ENCODE measurements around the gene TMEM223. TPM values are rescaled to one million over a fixed set of nuclear protein-coding genes. Genes with fewer than 3 reads are reported as not detected.
"Not testable (repeated sequence)": the region's sequence is repeated elsewhere in the genome, so short reads cannot be mapped to it uniquely, and the experiment has no call there.

The TMEM223 gene
- total RNA-seq, 1 donor from 2014 or later = 14.7 TPM

DNA sequence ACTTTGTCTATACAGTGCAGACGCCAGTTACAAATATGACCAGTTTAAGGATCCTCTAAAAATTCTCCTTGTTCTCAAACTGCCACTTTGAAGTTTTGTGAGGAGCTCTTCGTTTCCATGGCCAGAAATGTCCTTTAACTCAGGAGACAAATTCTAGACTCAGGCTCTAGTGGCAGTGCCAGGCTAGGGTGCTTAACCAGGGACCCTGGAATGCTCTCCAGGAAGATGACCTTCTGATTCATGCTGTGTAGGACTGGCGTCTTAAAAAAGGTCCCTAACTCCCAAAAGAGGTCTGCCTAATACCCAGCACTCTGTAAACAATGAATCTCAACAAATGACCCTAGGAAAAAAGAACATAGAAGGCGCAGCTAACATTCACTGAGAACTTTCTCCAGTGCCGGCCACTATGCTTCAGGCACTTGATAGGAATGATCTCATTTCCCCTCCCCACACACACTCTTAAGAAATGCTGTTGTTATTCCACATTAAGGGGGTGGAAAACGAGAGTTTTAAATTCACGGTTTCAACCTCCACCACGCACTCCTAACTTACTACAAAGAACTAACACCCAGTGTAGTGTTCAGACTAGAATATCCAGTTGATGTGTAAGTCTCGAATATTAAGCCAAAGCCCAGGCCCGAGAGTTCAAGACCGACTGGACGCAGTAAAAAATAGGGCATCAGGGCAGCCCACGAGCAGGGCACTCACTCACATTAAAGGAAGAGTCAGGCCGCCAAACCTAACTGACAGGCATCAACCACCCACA is 12.7 kb upstream of the TMEM223 start:
- no peak for FAIRE-seq
- no peak for DNase-seq (ENCODE audit: low spot score in 2 of 2)

DNA sequence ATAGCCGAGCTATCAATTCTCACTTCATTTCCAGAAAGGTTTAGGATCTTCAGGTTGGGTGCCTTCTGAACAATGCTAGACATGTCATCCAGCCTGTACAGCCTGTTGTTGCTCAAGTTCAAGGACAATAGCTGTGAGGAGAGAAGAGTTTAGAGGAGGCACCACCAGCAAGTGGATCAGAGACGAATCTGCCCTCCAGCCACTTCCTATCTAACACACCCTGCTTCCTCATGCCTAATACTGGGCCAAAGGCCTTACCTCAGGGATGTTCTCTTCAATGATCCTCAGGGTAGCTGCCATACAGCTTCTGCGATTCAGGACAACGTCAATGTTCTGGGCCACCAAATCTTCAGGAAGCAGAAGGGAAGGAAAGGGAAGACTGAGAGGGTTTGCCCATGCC is 9.3 kb upstream of the TMEM223 start:
- FAIRE-seq = no peak
- no peak for DNase-seq (ENCODE audit: low spot score in 2 of 2)

DNA sequence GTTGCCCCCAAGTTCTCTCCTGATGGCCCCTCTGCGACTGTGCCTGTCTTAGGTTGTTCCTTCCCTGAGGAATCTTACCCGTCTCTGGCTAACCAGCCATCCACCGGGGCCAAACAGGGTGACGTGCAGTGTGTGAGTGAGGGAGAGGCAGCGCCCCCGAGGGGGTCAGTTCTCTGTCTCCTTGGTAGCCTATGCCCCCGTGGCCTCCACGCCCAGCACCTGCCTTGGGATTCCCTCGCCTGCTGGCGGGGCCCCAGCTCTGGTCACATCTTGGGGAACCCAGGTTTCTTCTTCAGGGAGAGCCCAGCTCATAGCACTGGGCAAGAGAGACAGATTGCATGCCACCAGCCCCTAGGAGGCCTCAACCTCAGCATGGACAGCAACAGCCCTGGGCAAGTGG is 7.7 kb upstream of the TMEM223 start:
- FAIRE-seq (no peak), DNase-seq (ENCODE audit: low spot score in 2 of 2) (no peak)

DNA sequence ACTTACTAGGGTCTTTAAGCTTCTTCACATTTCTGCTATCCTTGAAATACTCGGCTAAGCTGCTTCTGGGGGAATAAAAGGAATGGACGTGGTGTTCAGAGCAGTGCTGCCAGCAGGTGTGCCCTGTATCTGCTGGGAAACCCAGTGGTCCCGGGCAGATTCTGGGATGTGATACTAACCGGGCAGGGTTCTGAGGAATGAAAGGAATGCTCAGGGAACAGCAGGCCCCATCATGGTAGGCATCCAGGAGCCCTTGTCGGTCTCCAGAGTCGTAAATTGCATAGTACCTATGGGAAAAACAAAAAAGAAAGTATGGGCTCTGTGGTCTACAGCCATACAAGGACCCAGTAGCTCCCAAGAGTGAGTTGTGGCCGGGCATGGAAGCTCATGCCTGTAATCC is 4.5 kb upstream of the TMEM223 start:
- no peak for DNase-seq (ENCODE audit: low spot score in 2 of 2)
- FAIRE-seq = no peak

DNA sequence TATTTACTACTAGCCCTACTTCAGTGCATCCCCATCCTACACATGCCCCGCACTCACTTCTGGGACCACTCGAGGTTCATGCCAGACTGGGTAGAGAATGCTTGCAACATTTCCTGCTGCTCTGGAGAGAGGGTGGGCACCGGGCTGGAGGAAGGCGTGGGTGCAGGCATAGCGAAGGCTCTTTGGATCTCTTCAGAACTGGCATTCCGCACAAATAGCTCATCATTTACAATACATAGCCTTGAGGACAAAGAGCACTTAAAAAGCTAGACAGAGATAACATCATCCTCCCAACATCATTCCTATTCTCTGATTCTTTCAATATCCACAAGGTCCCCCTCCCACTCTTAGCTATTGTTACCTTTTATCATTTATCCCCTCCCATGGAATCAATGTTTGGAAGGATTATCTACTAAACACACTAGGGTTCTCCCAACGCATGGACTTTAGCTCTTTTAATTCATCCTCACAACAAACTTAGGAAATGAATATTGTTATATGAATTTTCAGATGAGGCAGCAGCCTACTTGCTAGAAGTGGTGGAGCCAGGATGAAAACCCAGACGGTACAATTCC is 2.5 kb upstream of the TMEM223 start:
- DNase-seq (ENCODE audit: low spot score in 2 of 2) (no peak), FAIRE-seq (no peak)

GRCh38 chr11:62792202-62792575 is 383 bp upstream of the TMEM223 start:
- FAIRE-seq (no peak), DNase-seq (ENCODE audit: low spot score in 2 of 2) (no peak)

GRCh38 chr11:62789576-62789975 is 2.2 kb downstream of the TMEM223 start:
- FAIRE-seq (no peak), DNase-seq (ENCODE audit: low spot score in 2 of 2) (no peak)

DNA sequence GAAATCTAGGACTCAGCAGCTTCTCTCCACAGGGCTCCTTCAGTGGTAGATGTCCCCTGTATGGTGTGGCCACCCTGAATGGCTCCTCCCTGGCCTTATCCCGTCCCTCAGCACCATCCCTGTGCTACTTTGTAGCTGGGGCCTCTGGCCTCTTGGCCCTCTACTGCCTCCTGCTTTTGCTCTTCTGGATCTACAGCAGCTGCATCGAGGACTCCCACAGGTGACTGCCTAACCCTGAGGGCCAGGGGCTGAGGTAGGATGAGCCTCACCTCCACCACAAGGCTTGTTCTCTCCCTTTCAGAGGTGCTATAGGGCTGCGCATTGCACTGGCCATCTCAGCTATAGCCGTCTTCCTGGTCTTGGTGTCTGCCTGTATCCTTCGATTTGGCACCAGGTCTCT is 2.8 kb downstream of the TMEM223 start:
- DNase-seq (ENCODE audit: low spot score in 2 of 2) (no peak), FAIRE-seq (no peak)

- peak; percentile 98 to 99 for DNase-seq (ENCODE audit: low spot score in 2 of 2)
- no peak for FAIRE-seq
Observed at GRCh38 chr11:62787005-62787759, 4.6 kb downstream of the TMEM223 start, which contains the start of gene TMEM179B. Gene TMEM179B (plus strand): TSS chr11:62787402. CDS start chr11:62787432, 30 bp downstream.

GRCh38 chr11:62786318-62787004 is 5.3 kb downstream of the TMEM223 start:
- FAIRE-seq = no peak
- DNase-seq (ENCODE audit: low spot score in 2 of 2) = peak; percentile 86 to 89

DNA sequence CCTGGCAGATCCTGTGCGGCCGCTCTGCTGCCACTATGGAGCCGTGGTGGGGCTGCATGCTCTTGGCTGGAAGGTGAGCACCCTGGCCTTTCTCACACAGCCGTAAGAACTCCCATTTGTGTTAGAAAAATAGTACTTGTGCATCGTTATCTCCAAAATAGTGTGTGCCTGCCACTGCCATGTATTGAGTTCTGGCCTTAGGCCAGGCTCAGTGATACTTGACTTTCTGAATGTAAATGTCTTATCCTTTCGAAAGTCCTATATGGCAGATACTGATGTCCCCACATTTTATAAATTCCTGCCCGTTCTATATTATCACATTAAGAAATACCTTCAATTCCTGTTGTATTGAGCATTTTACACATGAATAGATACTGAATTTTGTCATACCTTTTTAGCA is 9.1 kb downstream of the TMEM223 start:
- FAIRE-seq = no peak
- DNase-seq (ENCODE audit: low spot score in 2 of 2) = no peak

- no peak for FAIRE-seq
Observed at GRCh38 chr11:62778441-62778840, 13.4 kb downstream of the TMEM223 start.

DNA sequence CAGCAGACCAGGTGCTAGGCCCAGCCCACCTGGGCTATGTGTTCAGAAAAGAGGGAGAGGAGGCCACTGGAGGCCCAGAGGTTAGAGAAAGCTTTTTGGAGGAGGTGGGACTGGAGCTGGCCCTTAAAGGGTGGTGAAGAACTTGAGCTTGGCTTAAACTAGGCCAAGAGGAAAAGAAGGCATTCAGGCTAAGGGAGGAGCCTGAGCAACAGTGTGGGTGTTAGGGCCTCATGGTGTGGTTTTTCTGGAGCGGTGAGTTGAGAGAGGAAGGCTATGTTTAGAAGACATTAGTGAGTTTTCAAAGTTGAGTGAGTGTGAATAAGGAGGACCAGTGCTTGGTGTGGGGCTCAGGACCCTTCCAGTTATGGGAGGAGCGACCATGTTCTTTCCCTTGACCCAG is 14.4 kb downstream of the TMEM223 start:
- DNase-seq (ENCODE audit: low spot score in 2 of 2) (no peak), FAIRE-seq (no peak)

More at GRCh38 chr11:62778441-62778840, 13.4 kb downstream of the TMEM223 start:
- DNase-seq (ENCODE audit: low spot score in 2 of 2) = no peak

- DNase-seq (ENCODE audit: low spot score in 2 of 2) (no peak), FAIRE-seq (no peak)
Observed at GRCh38 chr11:62775646-62776045, 16.2 kb downstream of the TMEM223 start.

DNA sequence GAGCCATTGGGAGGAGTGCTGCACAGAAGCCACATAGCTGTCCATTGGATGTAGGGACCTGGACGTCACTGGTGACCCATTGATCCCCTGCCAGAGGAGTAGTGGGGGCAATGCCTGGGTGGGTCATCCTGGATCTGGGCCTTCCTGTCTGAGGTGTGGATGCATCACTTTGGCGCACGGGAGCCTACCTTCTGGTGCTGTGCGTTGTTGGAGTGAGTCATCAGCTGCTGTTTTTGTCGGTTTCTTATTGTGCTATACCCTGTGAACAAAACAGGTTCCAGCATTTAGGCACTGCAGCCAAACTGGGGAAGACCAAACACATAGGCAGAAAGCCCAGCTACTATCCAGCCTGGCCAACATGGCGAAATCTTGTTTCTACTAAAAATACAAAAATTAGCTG is 17.4 kb downstream of the TMEM223 start:
- DNase-seq (ENCODE audit: low spot score in 2 of 2) (no peak), FAIRE-seq (no peak)

DNA sequence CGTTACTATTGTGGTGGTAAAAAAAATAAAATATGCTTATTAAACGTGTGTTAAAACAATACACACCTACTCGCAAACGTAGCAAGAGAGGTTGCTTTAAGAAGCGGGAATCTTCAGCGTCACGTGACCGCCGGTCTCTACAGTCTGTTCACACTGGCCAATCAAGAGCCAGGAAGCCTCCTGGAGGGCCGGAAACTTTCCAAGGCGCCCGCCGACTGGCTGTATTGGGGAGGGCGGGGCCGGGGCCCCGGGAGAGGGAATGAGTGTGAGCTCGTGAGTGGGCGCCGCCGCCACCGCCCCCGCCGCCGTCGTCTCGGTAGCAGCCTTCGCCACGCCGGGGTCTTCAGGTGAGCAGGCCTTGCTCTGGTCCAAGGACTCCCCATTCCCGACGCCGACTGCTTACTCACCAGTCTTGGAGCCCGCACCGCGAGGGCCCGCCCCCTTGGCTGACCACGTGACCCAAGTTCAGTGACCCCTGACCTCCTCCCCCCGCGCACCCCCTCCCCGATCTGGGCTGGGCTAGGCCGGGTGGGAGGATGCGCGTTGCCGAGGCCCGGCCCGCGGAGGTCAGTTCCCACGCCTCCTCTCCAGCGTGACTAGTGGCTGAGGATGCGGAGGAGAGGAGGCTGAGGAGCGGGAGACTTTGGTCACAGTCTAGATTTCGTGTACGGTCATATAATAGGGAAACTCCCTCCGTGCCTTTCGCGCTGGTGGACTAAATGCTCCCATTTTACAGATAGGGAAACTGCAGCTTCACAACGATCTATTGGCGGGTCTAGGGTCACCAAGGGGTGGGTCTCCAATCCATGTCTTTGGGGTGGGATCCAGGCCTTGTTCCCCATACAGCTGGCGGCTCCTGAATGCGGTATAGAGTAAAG is 20.4 kb downstream of the TMEM223 start, which contains the start of gene TAF6L:
TSS of gene TAF6L (plus strand) at position 253 of the 878 bp plus-strand sequence. CDS start 4,388 bp downstream, outside the sequence.
- DNase-seq (ENCODE audit: low spot score in 2 of 2) = peak; percentile 89 to 94
- no peak for FAIRE-seq

DNA sequence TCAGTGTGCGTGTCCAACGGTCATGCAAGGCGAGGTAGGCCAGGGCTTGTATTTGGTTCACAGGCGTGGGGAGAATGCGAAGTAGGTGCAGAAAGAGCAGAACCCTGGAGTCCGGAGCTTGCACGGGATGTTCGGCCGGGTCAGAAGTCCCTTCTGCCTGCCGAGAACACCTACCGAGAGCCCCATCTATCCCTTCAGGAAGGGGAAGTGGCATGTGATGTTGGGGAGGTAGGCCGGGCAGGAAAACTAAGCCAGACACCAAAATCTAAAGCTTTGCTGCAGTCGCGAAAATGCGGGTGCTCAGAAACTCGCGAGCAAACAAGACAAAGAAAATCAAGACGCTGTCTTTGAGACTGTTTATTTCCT is 21.0 kb downstream of the TMEM223 start:
- FAIRE-seq = no peak
- DNase-seq (ENCODE audit: low spot score in 2 of 2) = no peak

GRCh38 chr11:62760867-62761227 is 31.0 kb downstream of the TMEM223 start:
- DNase-seq (ENCODE audit: low spot score in 2 of 2); FAIRE-seq: not testable (repeated sequence)

DNA sequence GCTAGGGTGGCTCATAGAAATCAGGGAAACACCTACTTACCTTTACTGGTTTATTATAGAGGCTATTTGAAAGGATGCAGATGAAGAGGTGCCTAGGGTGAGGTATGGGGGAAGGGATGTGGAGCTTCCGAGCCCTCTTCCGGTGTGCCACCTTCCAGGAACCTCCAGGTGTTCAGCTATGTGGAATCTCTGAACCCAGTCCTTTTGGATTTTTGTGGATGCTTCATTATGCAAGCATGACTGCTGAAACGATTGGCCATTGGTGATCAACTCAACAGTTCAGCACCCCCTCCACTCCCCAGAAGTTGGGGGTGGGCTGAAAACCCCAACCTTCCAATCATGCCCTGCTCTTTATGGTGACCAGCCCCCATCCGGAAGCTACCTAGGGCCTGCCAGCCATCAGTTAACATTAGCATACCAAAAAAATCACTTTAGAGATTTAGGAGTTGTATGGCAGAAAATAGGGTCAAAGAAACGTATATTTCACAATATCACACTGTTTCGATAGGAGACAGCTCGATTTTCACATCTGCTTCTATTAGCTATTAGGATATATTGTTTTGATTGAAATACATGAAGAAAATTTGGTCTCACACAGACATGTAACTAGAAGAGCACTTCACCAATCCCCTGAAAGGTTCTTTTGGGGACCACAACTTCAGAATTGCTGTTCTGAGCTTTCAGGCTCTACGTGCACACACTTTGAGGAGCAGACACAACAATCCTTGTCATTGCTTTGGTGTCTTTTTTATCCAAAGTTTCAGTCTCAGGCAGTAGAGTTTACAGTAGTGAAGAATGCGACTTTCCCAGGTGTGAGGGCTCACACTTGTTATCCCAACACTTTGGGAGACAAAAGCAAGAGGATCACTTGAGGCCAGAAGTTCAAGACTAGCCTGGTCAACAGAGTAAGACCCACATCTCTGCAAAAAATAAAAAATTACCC is 33.7 kb downstream of the TMEM223 start:
- FAIRE-seq (no peak), DNase-seq (ENCODE audit: low spot score in 2 of 2) (no peak)
